GM12874 (cell line): ENCODE measurements around the gene MTMR1.
A peak's percentile ranks its signal among the peaks of the same experiment; 100 is the strongest.

Source experiments
- TF ChIP-seq, protein P1 (sequence below): IDR thresholded peaks from 2 replicates; pipeline ENCODE4 v1.5.1; 2011; ENCODE audit warnings: low read depth, mild to moderate bottlenecking, control low read depth, low read length, moderate library complexity; ENCODE audit not compliant: insufficient read depth

MTMR1 gene

DNA sequence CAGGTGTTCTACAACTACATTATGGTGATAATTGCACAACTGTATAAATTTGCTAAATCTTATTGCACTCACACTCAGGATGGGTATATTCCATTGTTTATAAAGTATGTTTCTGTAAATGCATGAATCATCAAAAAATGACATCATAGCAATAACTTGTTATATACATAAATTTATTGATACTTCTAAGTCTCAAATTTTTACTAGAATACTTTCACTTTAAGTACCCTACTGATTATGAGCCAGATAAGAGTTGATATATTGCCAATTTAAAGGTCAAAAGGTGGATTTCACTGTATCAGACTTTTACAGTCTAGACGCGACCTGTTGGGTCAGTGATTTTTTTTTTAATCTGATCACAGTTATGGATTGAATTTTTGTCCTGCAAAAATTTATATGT, 37.4 kb upstream of the MTMR1 start:
- TF ChIP-seq, protein P1, sequence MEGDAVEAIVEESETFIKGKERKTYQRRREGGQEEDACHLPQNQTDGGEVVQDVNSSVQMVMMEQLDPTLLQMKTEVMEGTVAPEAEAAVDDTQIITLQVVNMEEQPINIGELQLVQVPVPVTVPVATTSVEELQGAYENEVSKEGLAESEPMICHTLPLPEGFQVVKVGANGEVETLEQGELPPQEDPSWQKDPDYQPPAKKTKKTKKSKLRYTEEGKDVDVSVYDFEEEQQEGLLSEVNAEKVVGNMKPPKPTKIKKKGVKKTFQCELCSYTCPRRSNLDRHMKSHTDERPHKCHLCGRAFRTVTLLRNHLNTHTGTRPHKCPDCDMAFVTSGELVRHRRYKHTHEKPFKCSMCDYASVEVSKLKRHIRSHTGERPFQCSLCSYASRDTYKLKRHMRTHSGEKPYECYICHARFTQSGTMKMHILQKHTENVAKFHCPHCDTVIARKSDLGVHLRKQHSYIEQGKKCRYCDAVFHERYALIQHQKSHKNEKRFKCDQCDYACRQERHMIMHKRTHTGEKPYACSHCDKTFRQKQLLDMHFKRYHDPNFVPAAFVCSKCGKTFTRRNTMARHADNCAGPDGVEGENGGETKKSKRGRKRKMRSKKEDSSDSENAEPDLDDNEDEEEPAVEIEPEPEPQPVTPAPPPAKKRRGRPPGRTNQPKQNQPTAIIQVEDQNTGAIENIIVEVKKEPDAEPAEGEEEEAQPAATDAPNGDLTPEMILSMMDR: no peak

DNA sequence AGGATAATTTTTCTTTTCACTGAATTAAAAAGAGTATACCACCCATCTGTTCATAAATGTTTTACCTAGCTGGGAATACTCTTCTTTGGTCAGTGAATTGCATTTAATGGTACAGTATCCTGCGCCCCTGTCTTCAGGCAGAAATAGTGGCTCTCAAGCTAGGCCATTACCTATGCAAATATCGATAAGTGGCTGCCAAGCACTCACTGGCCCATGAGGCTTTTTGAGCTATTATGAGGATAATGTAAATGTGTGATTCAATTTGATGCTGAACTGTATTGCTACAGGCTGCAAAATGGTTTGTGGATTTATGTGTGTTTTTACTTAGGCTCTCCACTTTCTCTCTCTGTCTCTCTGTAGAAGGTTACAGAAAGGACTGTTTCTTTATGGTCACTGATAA, 30.1 kb upstream of the MTMR1 start:
- TF ChIP-seq, protein P1: no peak

DNA sequence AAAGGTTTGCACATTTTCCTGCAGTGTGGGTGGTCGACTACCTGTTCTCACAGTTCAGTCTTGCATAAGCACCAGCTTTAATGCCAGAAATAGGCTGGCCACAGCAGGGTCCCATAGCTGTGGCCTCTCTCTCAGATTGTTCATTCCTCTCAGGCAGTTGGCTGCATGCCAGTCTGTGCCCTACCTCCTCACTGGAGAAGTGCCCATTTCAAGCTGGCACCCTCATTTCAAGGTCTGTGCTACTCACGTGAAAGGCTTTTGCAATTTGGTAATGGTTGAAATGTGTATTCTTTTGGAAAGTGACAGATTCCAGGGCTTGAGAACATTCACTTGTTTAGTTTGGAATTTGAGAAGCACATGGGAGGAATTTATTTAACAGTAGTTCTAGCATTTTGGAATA, 28.9 kb upstream of the MTMR1 start:
- TF ChIP-seq, protein P1: no peak

DNA sequence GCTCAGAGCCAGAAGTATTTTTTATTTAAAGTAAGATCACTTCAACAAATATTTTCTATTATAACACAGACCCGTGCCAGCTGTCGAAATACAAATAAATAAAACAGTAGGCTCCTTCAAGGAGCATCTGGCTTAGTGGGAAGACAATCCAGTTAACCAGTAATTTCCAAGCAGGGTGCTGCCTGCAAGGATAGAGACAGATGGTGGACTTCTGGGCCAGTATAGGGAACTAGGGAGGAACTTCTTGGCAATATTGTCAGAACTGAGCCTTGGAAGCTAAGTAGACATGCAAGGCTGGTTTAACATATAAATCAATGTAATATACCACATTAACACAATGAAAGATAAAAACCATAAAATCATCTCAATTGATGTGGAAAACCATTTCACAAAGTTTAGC, 17.0 kb upstream of the MTMR1 start:
- TF ChIP-seq, protein P1: no peak

DNA sequence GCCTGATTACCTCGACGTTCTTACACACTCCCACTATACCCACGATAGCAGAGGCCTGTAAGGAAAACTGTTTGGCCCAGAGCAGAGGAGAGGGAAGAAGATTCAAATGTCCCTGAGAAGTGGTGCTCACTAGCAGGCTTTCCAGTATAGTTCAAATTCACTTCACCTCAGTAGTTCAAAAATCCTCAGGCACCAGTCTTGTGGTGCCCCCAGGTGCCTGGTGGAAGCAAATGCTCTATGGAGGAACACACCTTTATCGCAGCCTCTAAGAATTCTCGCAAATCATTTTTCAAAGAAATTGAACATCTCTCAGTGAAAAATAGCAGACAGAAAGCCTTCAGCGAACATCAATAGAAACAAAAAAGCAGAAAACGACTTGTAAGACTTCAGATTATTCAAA, 12.2 kb upstream of the MTMR1 start:
- TF ChIP-seq, protein P1: 0 out of 2 replicates have a peak, but pooled peaks have one; percentile 21

DNA sequence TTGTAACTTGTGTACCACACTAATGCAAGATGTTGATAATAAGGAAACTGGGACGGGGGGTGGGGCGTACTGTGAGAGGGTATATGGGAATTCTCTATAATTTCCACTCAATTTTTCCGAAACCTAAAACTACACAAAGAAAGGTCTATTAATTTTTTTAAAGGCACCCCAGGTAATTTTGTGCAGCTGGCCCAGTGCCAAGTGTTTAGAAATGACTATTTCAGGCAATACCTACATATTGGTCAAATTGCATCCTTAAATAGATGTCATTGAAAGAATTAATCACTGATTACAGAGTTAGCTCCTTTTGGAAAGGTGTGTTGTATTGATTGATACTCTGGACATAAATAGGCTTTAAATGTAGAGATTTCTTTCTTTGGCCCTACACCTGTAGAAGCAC, 10.1 kb upstream of the MTMR1 start:
- TF ChIP-seq, protein P1: no peak

DNA sequence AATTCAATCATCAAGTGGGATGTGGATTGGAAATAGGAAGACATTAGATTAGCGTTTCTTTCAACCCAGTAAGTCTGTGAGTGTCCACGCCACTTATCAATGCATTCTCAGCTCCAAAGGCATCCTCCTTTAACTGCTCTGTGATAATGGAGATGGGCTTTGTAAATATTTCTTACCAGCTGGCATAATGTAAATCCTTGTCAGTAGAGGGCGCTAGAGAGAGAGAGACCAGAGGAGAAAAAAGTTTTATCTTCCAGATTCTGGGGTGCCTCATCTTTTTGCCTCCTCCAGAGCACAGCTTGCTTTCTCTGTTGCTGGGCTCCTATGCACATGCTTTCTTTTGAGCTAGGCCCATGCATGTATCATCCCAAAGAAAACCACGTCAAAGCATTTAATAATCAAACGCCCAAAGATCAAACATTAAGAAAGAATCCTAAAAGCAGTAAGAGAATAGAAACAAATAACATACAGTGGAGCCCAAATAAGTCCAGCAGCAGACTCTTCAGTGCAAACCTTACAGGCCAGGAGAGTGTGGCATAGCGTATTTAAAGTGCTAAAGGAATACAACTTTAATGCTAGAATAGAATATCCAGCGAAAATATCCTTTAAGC, 9.6 kb upstream of the MTMR1 start:
- TF ChIP-seq, protein P1: peak; percentile 37; the same call in 1 of the 2 replicates
